GM12873 (cell line): Measurements from ENCODE around the gene FANCC.

Experiments
- CTCF ChIP-seq: IDR thresholded peaks from 2 replicates; pipeline ENCODE4 v1.5.1; 2012; ENCODE audit warnings: low read depth, mild to moderate bottlenecking, moderate library complexity, low read length, control low read depth; ENCODE audit not compliant: insufficient read depth; ENCODE audit errors: missing control alignments

The FANCC gene

GRCh38 chr9:95218773-95219172, 98.7 kb downstream of the FANCC start:
- no peak for TF ChIP-seq CTCF

GRCh38 chr9:95217936-95218335, 99.6 kb downstream of the FANCC start:
- TF ChIP-seq CTCF, result no peak

GRCh38 chr9:95215336-95215898, 102.1 kb downstream of the FANCC start:
- TF ChIP-seq CTCF, result no peak

- no peak for TF ChIP-seq CTCF
These were observed 104.4 kb downstream of the FANCC start for GRCh38 chr9:95213117-95213516.

- no peak for TF ChIP-seq CTCF
These were observed 106.5 kb downstream of the FANCC start for GRCh38 chr9:95211028-95211427.

- no peak for TF ChIP-seq CTCF
These were observed 110.1 kb downstream of the FANCC start for GRCh38 chr9:95207403-95207802.

GRCh38 chr9:95206143-95206542, 111.4 kb downstream of the FANCC start:
- TF ChIP-seq CTCF, result no peak
